Measurements from ENCODE around the gene ENTPD2.

The ENTPD2 gene

DNA sequence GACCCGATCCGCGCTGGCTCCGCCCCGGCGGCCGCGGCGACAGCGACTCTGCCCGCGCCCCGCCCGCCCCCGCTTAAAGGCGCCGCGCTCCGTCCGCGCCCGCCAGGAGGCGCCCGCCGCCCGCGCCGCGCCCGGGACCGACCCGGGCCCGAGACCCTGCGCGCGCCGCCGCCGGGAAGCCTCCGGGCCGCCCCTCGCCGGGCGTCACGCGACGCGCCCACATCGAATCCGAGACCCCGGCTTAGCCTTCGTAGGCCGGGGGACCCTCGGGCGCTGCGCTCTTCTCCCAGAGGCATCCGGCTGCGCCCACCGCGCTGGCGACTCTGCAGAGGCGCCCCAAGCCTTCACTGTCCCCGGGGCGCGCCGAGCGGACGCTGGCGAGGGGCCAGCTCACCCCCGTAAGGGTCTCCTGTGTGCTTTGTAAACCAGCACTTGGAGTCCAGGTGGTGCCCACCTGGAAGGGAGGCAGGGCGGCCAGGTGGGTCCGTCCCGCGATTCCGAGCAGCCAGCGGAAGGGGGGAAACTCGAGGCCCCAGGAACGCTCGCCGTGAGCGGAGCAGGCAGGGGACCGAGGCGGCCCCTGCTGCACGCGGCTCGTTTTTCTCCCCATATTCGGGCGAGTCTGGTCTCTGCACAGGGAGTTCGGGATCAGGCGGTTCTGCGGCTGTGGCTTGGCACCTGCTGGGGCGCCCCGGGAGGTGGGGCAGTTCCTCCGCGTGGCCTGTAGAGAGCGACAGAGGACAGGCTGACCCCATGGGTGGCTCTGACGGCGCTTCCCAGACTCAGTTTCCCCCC, 25.4 kb downstream of the ENTPD2 start:
- peak; percentile 35 to 64 (median 59) for DNase-seq

DNA sequence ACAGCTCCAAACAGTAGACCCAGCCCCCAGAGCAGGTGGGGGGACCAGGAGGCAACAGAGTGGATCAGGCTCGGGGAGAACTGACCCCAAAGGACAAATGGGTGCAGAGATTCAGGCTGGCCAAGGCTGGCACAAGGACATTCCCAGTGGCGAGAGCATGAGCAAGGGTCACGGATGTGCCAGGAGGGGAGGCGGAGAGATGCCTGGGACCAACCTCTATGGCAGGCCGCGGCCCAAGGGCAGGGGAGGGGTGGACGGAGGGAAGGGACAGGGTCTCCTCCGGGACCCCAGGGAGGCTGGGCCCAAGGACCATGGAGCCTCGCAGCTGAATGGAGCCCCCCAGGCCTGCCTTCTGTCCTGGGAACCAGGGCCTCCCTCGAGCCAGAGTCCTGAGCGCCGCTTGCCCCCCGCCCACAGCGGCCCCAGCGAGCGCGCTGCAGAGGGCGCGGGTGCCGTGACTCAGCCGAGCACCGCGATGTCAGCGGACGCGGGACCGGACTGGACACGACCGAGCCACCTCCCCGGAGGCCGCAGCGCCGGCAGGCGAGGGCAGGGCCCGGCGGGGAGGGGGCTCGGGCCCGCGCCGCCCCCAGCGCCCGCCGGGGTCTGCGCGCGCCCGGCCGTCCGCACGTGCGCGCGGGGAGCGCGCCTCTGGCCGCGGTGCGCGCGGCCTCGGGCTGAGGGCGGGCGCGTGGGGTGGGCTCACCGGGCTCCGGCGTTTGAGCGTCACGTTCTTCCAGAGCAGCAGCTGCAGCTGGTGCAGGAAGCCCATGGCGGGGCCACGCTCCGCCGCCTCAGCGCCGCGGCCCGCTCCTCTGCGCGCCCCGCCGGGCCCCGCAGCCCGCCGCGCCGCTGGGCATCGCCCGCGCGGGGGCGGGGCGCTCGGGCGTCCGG, 26.2 kb downstream of the ENTPD2 start, which contains the start of gene ABCA2:
ABCA2 (minus strand) TSS at position 869 of the 894 bp plus-strand sequence; CDS start at position 772, 97 bp downstream.
- peak in 1 of 6 experiments; percentile 47 for DNase-seq

GRCh38 chr9:137026828-137027227, 27.0 kb downstream of the ENTPD2 start:
- DNase-seq = no peak

DNA sequence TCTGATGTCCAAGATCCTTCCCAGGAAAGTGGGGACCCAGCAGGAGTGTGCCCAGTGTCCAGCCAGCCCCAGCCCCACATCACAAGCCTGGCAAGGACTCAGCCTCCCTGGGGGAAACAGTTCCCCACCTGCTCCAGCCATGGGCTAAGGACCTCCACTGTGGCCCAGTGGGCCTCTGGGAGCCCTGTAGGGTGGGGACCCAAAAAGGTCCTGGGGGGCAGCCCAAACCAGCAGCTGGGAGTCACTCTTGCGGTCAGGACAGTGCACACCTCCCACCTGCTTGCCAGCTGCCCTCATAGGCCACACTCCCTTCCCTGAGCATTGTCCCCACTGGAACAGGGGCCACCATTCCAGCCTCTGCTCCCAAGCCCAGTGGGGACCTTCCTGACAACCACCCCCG, 27.5 kb downstream of the ENTPD2 start:
- no peak for DNase-seq

- no peak for DNase-seq
Measured at GRCh38 chr9:137025517-137025966, 28.3 kb downstream of the ENTPD2 start.

DNA sequence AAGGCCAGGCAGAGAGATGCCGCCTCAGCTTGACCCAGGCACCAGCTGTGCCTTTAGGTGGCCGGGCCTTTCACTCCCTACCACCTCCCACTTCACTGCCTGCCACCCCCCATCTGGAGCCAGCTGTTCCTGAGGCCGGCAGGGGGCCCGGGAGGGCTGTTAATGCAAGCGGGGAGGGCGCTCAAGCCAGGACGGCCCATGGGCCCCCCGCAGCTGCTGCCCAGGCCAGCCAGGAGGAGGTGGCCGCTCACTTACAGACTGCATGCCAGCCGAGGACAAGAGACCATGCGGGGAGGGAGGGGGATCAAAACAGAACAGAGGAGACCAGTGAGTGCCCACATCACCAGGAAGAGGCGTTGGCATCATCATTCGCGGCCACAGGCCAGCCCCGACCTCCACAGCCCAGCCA, 30.3 kb downstream of the ENTPD2 start:
- no peak for DNase-seq

- DNase-seq = no peak
Measured at GRCh38 chr9:137023157-137023556, 30.7 kb downstream of the ENTPD2 start.

DNA sequence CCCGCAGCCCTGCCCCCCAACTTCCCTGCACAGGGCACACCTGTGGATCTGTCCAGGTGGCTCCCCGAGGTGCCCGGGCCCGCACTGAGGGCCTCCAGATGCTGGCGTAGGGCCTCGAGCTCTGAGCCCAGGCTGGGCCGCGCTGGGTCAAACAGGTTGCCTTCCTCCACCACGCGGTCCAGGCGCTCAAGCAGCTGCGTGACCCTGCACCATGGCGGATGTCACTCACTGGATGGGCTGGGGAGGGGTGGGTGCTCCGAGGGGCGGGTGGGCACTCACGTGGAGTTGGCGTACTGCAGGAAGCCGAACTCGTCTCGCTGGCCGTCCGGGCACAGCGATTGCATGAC, 31.2 kb downstream of the ENTPD2 start:
- no peak for DNase-seq

GRCh38 chr9:137021979-137022661, 31.7 kb downstream of the ENTPD2 start:
- DNase-seq = peak; percentile 16 to 77 (median 52)

- DNase-seq = no peak
Measured at GRCh38 chr9:137021568-137021978, 32.3 kb downstream of the ENTPD2 start.

GRCh38 chr9:137020771-137021567, 32.9 kb downstream of the ENTPD2 start:
- no peak for DNase-seq

GRCh38 chr9:137019891-137020683, 33.8 kb downstream of the ENTPD2 start:
- no peak for DNase-seq

GRCh38 chr9:137018761-137019559, 34.9 kb downstream of the ENTPD2 start:
- no peak for DNase-seq

- no peak for DNase-seq
Measured at GRCh38 chr9:137017791-137018497, 35.9 kb downstream of the ENTPD2 start.

DNA sequence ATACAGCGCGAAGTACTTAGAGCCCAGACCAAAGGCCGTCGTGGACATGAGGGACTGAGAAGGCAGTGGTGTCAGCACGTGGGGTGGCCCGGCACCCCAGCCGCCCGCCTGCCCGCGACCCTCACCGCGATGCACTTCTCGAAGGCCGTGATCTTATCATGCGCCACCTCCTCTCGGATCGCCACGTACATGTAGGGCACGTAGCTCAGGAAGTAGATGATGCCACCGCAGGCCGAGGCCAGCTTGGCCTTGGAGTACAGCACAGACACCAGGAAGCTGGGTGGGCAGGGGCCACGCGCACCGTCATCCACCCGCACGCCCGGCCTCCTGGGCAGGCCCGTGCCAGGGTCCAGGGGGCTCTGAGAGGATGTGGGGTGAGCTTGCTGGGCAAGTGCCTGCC, 36.8 kb downstream of the ENTPD2 start:
- DNase-seq = no peak

GRCh38 chr9:137016436-137016835, 37.4 kb downstream of the ENTPD2 start:
- no peak for DNase-seq

DNA sequence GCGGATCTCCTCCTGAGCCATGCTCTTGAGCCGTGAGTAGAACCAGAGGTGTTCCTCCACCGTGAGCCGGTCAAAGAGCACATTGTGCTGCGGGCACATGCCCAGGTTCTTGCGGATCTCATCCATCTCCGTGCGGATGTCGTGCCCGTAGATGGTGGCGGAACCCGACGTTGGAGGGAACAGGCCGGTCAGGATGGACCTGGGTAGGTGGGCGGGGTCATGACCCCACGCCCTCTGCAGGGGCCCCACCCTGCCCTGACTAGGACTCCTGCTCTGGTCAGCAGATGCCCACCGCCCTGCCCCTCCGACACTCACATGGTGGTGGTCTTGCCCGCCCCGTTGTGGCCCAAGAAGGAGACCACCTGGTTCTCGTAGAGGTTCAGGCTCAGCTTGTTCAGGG, 37.9 kb downstream of the ENTPD2 start:
- no peak for DNase-seq

GRCh38 chr9:137015540-137015930, 38.3 kb downstream of the ENTPD2 start:
- no peak for DNase-seq

DNA sequence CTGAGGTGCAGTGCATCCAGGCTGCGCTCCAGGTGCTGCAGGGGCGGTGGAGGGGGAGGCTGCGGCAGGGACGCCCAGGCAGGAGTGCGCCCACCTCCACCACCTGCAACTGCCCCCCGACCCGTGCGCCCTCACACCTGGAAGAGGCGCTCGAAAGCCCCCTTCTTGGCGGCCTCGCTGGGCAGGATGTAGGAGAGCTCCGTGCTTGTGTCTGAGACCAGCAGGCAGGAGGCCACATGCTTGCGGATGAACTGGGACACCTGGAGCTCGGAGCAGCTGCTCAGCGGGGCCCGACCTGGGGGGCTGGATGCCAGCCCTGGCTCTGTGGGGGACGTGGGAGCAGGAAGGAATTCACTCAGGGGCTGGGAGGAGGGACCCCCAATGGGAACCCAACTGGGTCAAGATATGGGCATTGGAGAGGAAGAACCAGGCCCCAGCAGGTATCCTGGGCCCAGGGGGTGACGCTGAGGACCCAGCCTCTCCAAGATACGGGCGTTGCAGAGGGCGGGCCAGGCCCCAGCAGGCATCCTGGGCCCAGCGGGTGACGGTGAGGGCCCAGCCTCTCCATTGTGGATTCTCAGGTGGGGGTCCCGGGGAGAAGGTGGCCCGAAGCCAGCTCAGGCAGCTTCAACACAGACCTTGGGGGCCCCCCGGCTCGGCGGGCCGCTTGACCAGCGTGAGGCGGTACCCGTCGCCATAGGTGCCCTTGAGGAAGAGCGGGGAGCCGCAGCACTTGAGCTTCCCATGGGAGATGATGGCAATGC, 38.9 kb downstream of the ENTPD2 start:
- DNase-seq = no peak
